HUES6 (cell line): ENCODE measurements around the gene ACBD3.

Source experiments
- H3K27ac ChIP-seq: 2 replicates; pipeline ENCODE4 v1.7.0; 2013; ENCODE audit warnings: low read depth, mild to moderate bottlenecking, low read length, inconsistent platforms
- H3K27me3 ChIP-seq: 2 replicates; pipeline ENCODE4 v1.6.1; 2013; ENCODE audit warnings: low read length; ENCODE audit not compliant: control insufficient read depth, insufficient read depth
- H3K36me3 ChIP-seq: 2 replicates; pipeline ENCODE4 v1.6.1; 2013; ENCODE audit warnings: low read length; ENCODE audit not compliant: control insufficient read depth, insufficient read depth
- H3K4me1 ChIP-seq: 2 replicates; pipeline ENCODE4 v1.6.1; 2013; ENCODE audit warnings: low read length; ENCODE audit not compliant: control insufficient read depth, insufficient read depth
- H3K4me3 ChIP-seq: 2 replicates; pipeline ENCODE4 v1.5.1; 2013; ENCODE audit warnings: low read depth, low read length
- H3K9ac ChIP-seq: one replicate; pipeline ENCODE4 v1.6.1; 2013; ENCODE audit warnings: mild to moderate bottlenecking, low read length
- H3K9me3 ChIP-seq: 2 replicates; pipeline ENCODE4 v1.6.1; 2013; ENCODE audit warnings: low read depth, low read length; ENCODE audit not compliant: control insufficient read depth, insufficient read depth

ACBD3 gene

GRCh38 chr1:226162898-226163297 lies 23.6 kb downstream of the ACBD3 start:
- H3K4me1 ChIP-seq = no peaks in the 10 kb centered on the region
- peaks cover 77% of the 10 kb centered on the region for H3K36me3 ChIP-seq
- H3K4me3 ChIP-seq = no peak overlapping the region
- no peak overlapping the region for H3K9ac ChIP-seq
- H3K27ac ChIP-seq = no peak overlapping the region
- H3K27me3 ChIP-seq = no peaks in the 10 kb centered on the region
- no peaks in the 10 kb centered on the region for H3K9me3 ChIP-seq

- Histone ChIP-seq H3K27me3 (no peaks in the 10 kb centered on the region), H3K4me3 (no peak overlapping the region), H3K9me3 (no peaks in the 10 kb centered on the region), H3K9ac (no peak overlapping the region), H3K36me3 (peaks cover 85% of the 10 kb centered on the region), H3K27ac (no peak overlapping the region), H3K4me1 (no peaks in the 10 kb centered on the region)
These were observed 27.6 kb downstream of the ACBD3 start for GRCh38 chr1:226158983-226159382.

DNA sequence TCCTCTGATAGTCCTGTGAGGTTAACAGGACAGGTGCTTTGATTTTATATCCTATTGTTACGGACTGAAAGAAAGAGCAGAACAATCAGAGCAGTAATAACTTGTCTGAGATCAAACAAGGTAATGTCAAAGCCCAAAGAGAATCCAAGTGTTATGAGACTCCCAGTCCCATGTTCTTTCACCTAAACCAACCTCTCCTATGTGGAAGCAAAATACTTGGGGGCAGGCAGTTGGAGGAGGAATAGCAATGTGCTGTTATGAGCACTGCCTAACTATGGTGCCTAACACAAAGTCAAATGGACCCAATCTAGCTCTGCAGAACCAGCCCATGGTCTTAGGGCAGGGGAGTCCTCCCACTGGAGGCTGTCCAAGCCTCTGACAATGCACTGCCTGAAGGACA lies 28.1 kb downstream of the ACBD3 start:
- no peaks in the 10 kb centered on the region for H3K9me3 ChIP-seq
- no peak overlapping the region for H3K9ac ChIP-seq
- H3K4me3 ChIP-seq = no peak overlapping the region
- H3K4me1 ChIP-seq = no peaks in the 10 kb centered on the region
- no peaks in the 10 kb centered on the region for H3K27me3 ChIP-seq
- H3K36me3 ChIP-seq = peaks cover 85% of the 10 kb centered on the region
- no peak overlapping the region for H3K27ac ChIP-seq

DNA sequence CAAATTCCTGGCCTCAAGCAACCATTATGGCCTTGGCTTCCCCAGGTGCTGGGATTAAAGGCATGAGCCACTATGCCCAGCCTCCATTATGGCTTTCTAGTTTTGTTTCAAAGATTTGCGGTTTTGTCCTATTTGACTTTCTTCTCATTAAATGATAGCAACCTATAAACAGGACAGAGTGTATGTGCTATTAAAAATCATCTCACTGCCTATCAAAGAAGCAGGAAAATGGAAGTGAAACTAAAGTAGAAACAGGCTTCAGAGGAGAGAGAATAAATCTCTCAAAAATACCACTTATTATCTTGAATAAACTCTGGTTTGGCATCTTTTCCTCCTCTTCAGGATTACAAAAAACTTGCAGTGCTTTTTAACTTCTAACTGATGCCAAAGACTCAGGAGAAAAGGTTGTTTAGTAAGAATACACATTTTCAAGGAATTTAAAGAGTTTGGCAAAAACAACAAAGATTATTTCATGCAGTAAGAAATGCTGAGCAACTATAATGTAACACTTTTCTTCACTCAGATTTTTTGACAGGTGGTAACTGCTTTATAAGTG lies 28.7 kb downstream of the ACBD3 start:
- Histone ChIP-seq H3K27ac (no peak overlapping the region), H3K9me3 (no peaks in the 10 kb centered on the region), H3K9ac (no peak overlapping the region), H3K4me1 (no peaks in the 10 kb centered on the region), H3K27me3 (no peaks in the 10 kb centered on the region), H3K4me3 (no peak overlapping the region), H3K36me3 (peaks cover 86% of the 10 kb centered on the region)

GRCh38 chr1:226154593-226154992 lies 31.9 kb downstream of the ACBD3 start:
- H3K27me3 ChIP-seq = no peaks in the 10 kb centered on the region
- H3K4me1 ChIP-seq = no peaks in the 10 kb centered on the region
- no peaks in the 10 kb centered on the region for H3K9me3 ChIP-seq
- H3K27ac ChIP-seq = no peak overlapping the region
- no peak overlapping the region for H3K9ac ChIP-seq
- no peak overlapping the region for H3K4me3 ChIP-seq
- H3K36me3 ChIP-seq = peaks cover 83% of the 10 kb centered on the region

GRCh38 chr1:226149806-226150205 lies 36.7 kb downstream of the ACBD3 start:
- H3K9ac ChIP-seq = no peak overlapping the region
- H3K27ac ChIP-seq = no peak overlapping the region
- H3K9me3 ChIP-seq = no peaks in the 10 kb centered on the region
- peaks cover 84% of the 10 kb centered on the region for H3K36me3 ChIP-seq
- no peak overlapping the region for H3K4me3 ChIP-seq
- H3K4me1 ChIP-seq = no peaks in the 10 kb centered on the region
- H3K27me3 ChIP-seq = no peaks in the 10 kb centered on the region

GRCh38 chr1:226148121-226148648 lies 38.4 kb downstream of the ACBD3 start:
- Histone ChIP-seq H3K9me3 (no peaks in the 10 kb centered on the region), H3K27me3 (no peaks in the 10 kb centered on the region), H3K27ac (no peak overlapping the region), H3K4me3 (no peak overlapping the region), H3K4me1 (no peaks in the 10 kb centered on the region), H3K9ac (no peak overlapping the region), H3K36me3 (peaks cover 78% of the 10 kb centered on the region)

GRCh38 chr1:226144045-226144444 lies 42.5 kb downstream of the ACBD3 start:
- no peak overlapping the region for H3K27ac ChIP-seq
- H3K9me3 ChIP-seq = no peaks in the 10 kb centered on the region
- no peaks in the 10 kb centered on the region for H3K27me3 ChIP-seq
- H3K4me1 ChIP-seq = no peaks in the 10 kb centered on the region
- H3K4me3 ChIP-seq = no peak overlapping the region
- H3K9ac ChIP-seq = no peak overlapping the region
- peaks cover 48% of the 10 kb centered on the region for H3K36me3 ChIP-seq

DNA sequence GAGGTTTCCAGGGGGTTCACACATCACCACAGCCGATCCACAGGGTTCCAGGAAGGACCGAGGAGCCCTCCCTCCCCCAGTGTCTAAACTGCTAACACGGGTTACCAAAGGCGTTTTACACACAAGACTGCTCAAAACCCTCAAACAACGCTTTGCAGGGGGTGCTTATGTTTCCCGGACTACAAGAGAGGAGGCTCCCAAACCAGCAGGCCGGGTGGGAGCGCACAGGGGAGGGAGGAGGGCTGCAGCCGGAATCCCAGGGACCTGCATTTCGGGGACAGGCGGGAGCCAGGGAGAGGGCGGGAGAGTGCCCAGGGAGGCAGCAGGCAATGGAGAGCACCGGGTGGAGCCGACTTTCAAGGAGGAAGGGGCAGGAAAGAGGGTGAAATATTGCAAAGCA lies 50.8 kb downstream of the ACBD3 start:
- Histone ChIP-seq H3K27ac (no peak overlapping the region), H3K9ac (no peak overlapping the region)

DNA sequence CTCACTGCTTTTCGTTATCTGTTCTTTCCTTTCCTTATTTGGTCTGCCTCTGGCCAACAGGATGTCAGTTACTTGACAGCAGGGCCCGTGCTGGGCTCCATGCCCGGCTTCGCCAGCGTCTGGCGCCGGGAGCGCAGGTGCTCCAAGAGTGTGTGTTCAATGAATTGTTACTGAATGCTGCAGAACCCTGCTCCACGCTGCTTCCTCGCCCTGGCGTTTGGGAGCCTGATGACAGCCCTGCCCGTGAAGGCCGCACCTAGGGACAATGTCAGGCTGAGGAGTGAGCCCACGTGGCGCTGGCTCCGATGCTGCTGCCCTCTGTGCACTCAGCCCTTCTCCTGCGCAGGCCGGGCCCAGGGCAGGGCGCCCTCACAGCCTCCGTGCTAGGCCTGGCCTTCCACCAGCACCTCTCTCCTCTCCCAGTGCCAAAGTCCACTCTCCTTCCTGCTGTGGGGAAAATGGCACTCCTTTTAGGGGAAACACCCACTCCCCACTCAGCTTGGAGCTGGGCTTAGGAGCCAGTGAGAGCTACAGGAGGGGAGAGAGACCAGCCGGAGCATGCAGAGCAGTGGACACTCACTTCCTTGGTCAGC lies 51.4 kb downstream of the ACBD3 start:
- no peak overlapping the region for H3K4me3 ChIP-seq
- H3K9ac ChIP-seq = no peak overlapping the region
- no peaks in the 10 kb centered on the region for H3K36me3 ChIP-seq
- H3K27ac ChIP-seq = no peak overlapping the region
- H3K9me3 ChIP-seq = no peaks in the 10 kb centered on the region
- no peaks in the 10 kb centered on the region for H3K27me3 ChIP-seq
- peaks cover 23% of the 10 kb centered on the region for H3K4me1 ChIP-seq

More for the DNA sequence above, 50.8 kb downstream of the ACBD3 start:
- H3K9me3 ChIP-seq = no peaks in the 10 kb centered on the region
- no peak overlapping the region for H3K4me3 ChIP-seq
- H3K4me1 ChIP-seq = peaks cover 23% of the 10 kb centered on the region
- no peaks in the 10 kb centered on the region for H3K27me3 ChIP-seq
- H3K36me3 ChIP-seq = no peaks in the 10 kb centered on the region

DNA sequence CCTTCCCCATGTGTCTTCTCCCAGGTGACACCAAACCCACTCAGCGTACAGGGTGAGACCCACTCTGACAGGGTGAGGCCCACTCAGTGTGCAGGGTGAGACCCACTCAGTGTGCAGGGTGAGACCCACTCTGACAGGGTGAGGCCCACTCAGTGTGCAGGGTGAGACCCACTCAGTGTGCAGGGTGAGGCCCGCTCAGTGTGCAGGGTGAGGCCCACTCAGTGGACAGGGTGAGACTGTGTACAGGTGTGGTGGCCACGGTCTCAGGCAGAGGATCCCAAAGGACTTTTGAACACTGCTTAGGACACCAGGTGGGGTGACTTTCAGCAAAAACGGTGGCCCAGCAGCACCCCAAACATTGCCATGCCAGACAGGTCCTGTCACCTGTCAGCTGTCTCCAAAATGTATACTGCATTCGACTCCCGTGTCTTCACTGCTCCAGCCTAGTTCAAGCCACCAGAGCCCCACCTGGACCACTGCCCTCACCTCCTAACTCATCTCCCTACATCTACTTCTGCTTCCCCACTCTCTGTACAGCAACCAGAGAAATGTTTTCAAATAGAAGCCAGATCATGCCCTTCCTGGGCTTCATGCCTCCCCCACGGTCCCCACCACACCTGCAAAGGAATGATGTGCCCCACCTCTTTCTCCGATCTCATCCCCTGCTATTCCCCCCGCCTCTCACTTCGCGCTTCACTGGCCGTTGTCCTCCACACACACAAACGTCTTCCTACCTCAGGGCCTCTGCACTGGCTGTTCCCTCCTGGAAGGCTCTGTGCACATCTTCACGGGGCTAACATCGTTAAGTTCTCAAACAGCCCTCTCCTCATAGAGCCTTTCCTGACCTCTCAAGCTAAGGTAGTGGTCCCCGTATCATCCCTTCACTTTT lies 52.1 kb downstream of the ACBD3 start:
- peaks cover 23% of the 10 kb centered on the region for H3K4me1 ChIP-seq
- H3K27me3 ChIP-seq = no peaks in the 10 kb centered on the region
- no peak overlapping the region for H3K9ac ChIP-seq
- no peak overlapping the region for H3K27ac ChIP-seq
- H3K36me3 ChIP-seq = no peaks in the 10 kb centered on the region
- H3K9me3 ChIP-seq = no peaks in the 10 kb centered on the region
- no peak overlapping the region for H3K4me3 ChIP-seq
